Spleen (tissue), 7 donors: Measurements from ENCODE around the gene TSPAN17.

Experiments used
- POLR2A ChIP-seq, 3 donors: fragments of 450-650 bp; IDR thresholded peaks; one replicate each; pipeline ENCODE4 v1.5.1; 2017; ENCODE audit warnings: antibody characterized with exemption in 3 of 3, mild to moderate bottlenecking in 1 of 3
- TF ChIP-seq, protein P1 (sequence below), 11 experiments: fragments of 200-600 bp in 7 of 11; fragments of 450-650 bp in 4 of 11; sonication (generic) in 4 of 11; IDR thresholded peaks in 8 of 11; conservative IDR thresholded peaks in 3 of 11; 1 replicate in 7 of 11; 2 replicates in 4 of 11; pipeline versions ENCODE4 v1.4.0 to v1.8.0; 2016 to 2021; ENCODE audit warnings: antibody characterized with exemption in 11 of 11, inconsistent platforms in 4 of 11, mild to moderate bottlenecking in 1 of 11
- donor health status: DM: no; HTN: no; CAD: no; lungs with moderate emphysema.
- donor health status: DM: no; HTN: no; CAD: no.
- donor health status: DM: no; HTN: no; CAD: no.

- TF ChIP-seq POLR2A (IDR thresholded peaks at IDR 0.05), result no peak
- TF ChIP-seq, protein P1, sequence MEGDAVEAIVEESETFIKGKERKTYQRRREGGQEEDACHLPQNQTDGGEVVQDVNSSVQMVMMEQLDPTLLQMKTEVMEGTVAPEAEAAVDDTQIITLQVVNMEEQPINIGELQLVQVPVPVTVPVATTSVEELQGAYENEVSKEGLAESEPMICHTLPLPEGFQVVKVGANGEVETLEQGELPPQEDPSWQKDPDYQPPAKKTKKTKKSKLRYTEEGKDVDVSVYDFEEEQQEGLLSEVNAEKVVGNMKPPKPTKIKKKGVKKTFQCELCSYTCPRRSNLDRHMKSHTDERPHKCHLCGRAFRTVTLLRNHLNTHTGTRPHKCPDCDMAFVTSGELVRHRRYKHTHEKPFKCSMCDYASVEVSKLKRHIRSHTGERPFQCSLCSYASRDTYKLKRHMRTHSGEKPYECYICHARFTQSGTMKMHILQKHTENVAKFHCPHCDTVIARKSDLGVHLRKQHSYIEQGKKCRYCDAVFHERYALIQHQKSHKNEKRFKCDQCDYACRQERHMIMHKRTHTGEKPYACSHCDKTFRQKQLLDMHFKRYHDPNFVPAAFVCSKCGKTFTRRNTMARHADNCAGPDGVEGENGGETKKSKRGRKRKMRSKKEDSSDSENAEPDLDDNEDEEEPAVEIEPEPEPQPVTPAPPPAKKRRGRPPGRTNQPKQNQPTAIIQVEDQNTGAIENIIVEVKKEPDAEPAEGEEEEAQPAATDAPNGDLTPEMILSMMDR (IDR thresholded peaks at IDR 0.05 in 8 of 11, conservative IDR thresholded peaks at IDR 0.05 in 3 of 11), result no peak
These were observed 44.2 kb downstream of the TSPAN17 start for GRCh38 chr5:176691524-176691923.
